ENCODE data around the gene RNU6-9. TPM values are rescaled to one million over a fixed set of nuclear protein-coding genes. Genes with fewer than 3 reads are reported as not detected.
A peak's percentile ranks its signal among the peaks of the same experiment; 100 is the strongest.

The RNU6-9 gene
- total RNA-seq, 1 experiment from 2014 or later, result not detected

- TF ChIP-seq, protein P1, sequence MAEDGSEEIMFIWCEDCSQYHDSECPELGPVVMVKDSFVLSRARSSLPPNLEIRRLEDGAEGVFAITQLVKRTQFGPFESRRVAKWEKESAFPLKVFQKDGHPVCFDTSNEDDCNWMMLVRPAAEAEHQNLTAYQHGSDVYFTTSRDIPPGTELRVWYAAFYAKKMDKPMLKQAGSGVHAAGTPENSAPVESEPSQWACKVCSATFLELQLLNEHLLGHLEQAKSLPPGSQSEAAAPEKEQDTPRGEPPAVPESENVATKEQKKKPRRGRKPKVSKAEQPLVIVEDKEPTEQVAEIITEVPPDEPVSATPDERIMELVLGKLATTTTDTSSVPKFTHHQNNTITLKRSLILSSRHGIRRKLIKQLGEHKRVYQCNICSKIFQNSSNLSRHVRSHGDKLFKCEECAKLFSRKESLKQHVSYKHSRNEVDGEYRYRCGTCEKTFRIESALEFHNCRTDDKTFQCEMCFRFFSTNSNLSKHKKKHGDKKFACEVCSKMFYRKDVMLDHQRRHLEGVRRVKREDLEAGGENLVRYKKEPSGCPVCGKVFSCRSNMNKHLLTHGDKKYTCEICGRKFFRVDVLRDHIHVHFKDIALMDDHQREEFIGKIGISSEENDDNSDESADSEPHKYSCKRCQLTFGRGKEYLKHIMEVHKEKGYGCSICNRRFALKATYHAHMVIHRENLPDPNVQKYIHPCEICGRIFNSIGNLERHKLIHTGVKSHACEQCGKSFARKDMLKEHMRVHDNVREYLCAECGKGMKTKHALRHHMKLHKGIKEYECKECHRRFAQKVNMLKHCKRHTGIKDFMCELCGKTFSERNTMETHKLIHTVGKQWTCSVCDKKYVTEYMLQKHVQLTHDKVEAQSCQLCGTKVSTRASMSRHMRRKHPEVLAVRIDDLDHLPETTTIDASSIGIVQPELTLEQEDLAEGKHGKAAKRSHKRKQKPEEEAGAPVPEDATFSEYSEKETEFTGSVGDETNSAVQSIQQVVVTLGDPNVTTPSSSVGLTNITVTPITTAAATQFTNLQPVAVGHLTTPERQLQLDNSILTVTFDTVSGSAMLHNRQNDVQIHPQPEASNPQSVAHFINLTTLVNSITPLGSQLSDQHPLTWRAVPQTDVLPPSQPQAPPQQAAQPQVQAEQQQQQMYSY (CRISPR knock-in tag; IDR thresholded peaks at IDR 0.05), result no peak
- no peak for TF ChIP-seq IRF2 (CRISPR knock-in tag; IDR thresholded peaks at IDR 0.05; ENCODE audit: borderline replicate concordance, low read depth)
- no peak for TF ChIP-seq FOXP1 (CRISPR knock-in tag; IDR thresholded peaks at IDR 0.05; ENCODE audit: borderline replicate concordance)
- TF ChIP-seq ETV6 (CRISPR knock-in tag; IDR thresholded peaks at IDR 0.05), result no peak
- no peak for TF ChIP-seq ZBTB21 (CRISPR knock-in tag; IDR thresholded peaks at IDR 0.05; ENCODE audit: borderline replicate concordance)
- TF ChIP-seq, protein P2, sequence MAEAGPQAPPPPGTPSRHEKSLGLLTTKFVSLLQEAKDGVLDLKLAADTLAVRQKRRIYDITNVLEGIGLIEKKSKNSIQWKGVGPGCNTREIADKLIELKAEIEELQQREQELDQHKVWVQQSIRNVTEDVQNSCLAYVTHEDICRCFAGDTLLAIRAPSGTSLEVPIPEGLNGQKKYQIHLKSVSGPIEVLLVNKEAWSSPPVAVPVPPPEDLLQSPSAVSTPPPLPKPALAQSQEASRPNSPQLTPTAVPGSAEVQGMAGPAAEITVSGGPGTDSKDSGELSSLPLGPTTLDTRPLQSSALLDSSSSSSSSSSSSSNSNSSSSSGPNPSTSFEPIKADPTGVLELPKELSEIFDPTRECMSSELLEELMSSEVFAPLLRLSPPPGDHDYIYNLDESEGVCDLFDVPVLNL (CRISPR knock-in tag; IDR thresholded peaks at IDR 0.05; ENCODE audit: borderline replicate concordance, low read depth), result no peak
- TF ChIP-seq ZNF232 (CRISPR knock-in tag; IDR thresholded peaks at IDR 0.05), result no peak
- TF ChIP-seq, protein P3, sequence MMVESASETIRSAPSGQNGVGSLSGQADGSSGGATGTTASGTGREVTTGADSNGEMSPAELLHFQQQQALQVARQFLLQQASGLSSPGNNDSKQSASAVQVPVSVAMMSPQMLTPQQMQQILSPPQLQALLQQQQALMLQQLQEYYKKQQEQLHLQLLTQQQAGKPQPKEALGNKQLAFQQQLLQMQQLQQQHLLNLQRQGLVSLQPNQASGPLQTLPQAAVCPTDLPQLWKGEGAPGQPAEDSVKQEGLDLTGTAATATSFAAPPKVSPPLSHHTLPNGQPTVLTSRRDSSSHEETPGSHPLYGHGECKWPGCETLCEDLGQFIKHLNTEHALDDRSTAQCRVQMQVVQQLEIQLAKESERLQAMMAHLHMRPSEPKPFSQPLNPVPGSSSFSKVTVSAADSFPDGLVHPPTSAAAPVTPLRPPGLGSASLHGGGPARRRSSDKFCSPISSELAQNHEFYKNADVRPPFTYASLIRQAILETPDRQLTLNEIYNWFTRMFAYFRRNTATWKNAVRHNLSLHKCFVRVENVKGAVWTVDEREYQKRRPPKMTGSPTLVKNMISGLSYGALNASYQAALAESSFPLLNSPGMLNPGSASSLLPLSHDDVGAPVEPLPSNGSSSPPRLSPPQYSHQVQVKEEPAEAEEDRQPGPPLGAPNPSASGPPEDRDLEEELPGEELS (CRISPR knock-in tag; IDR thresholded peaks at IDR 0.05), result no peak
- no peak for TF ChIP-seq SMAD3 (CRISPR knock-in tag; IDR thresholded peaks at IDR 0.05; ENCODE audit: borderline replicate concordance)
- no peak for TF ChIP-seq ATF2 (CRISPR knock-in tag; IDR thresholded peaks at IDR 0.05; ENCODE audit: borderline replicate concordance, low read depth)
- TF ChIP-seq ESRRA (CRISPR knock-in tag; IDR thresholded peaks at IDR 0.05; ENCODE audit: borderline replicate concordance), result no peak
- no peak for TF ChIP-seq FOXK1 (CRISPR knock-in tag; IDR thresholded peaks at IDR 0.05)
Observed at GRCh38 chr19:926589-927350, 33.5 kb downstream of the RNU6-9 start (continued).

DNA sequence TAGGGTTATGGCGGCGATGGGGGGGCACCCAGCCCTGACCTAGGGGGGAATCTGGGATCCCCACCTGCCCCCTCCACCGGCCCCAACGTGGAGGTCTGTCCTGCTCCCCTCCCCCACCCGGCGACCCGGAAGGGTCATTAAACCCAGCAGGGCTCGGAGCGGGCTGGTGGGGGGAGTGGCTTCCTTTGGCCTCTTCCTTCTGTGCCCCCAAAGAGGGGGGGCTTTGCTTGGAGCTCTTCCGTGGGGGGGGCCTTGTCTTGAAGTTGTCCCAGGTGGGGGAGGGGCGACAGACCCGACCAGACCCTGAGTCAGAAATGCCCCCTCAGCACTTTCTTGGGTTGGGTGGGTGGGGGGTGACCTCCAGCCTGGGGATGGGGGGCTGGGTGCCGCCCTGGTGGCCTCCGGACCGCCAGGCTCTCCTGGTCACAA lies 34.1 kb downstream of the RNU6-9 start:
- peak; percentile 67 for DNase-seq (ENCODE audit: low spot score)
- TF ChIP-seq ATF1 (CRISPR knock-in tag; IDR thresholded peaks at IDR 0.05) (no peak), SP1 (CRISPR knock-in tag; conservative IDR thresholded peaks at IDR 0.05) (0 out of 2 replicates have a peak, but pooled peaks have one; percentile 15), ZBTB43 (CRISPR knock-in tag; IDR thresholded peaks at IDR 0.05) (no peak), ATF3 (CRISPR knock-in tag; conservative IDR thresholded peaks at IDR 0.05) (no peak), ATF2 (CRISPR knock-in tag; IDR thresholded peaks at IDR 0.05; ENCODE audit: borderline replicate concordance, low read depth) (no peak)
- TF ChIP-seq, protein P4, sequence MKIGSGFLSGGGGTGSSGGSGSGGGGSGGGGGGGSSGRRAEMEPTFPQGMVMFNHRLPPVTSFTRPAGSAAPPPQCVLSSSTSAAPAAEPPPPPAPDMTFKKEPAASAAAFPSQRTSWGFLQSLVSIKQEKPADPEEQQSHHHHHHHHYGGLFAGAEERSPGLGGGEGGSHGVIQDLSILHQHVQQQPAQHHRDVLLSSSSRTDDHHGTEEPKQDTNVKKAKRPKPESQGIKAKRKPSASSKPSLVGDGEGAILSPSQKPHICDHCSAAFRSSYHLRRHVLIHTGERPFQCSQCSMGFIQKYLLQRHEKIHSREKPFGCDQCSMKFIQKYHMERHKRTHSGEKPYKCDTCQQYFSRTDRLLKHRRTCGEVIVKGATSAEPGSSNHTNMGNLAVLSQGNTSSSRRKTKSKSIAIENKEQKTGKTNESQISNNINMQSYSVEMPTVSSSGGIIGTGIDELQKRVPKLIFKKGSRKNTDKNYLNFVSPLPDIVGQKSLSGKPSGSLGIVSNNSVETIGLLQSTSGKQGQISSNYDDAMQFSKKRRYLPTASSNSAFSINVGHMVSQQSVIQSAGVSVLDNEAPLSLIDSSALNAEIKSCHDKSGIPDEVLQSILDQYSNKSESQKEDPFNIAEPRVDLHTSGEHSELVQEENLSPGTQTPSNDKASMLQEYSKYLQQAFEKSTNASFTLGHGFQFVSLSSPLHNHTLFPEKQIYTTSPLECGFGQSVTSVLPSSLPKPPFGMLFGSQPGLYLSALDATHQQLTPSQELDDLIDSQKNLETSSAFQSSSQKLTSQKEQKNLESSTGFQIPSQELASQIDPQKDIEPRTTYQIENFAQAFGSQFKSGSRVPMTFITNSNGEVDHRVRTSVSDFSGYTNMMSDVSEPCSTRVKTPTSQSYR (CRISPR knock-in tag; IDR thresholded peaks at IDR 0.05), result peak; percentile 82
- TF ChIP-seq, protein P5, sequence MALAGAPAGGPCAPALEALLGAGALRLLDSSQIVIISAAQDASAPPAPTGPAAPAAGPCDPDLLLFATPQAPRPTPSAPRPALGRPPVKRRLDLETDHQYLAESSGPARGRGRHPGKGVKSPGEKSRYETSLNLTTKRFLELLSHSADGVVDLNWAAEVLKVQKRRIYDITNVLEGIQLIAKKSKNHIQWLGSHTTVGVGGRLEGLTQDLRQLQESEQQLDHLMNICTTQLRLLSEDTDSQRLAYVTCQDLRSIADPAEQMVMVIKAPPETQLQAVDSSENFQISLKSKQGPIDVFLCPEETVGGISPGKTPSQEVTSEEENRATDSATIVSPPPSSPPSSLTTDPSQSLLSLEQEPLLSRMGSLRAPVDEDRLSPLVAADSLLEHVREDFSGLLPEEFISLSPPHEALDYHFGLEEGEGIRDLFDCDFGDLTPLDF (CRISPR knock-in tag; IDR thresholded peaks at IDR 0.05), result no peak
- peaks cover 11% of the 10 kb centered on the region for H3K36me3 Mint-ChIP-seq
- peaks cover 16% of the 10 kb centered on the region for H3K4me1 Mint-ChIP-seq
- H3K27me3 Mint-ChIP-seq (ENCODE audit: low read depth), result peaks cover 2% of the 10 kb centered on the region
- ChIA-PET POLR2A (interaction anchor here (0.6 to 1.2 kb wide), 2 partner anchors 55 to 56 kb away, joined by 4 read pairs; partner anchors contain the start of gene WDR18), CTCF (no interaction called here)
- ATAC-seq, result peak; percentile 1; the same call in 1 of the 2 replicates
- no peaks in the 10 kb centered on the region for H3K9me3 Mint-ChIP-seq
- H3K27ac Mint-ChIP-seq, result no peak overlapping the region
- peak overlapping the region; percentile 75 for H3K4me3 Mint-ChIP-seq

Data from WTC11 (cell line).